HEK293T (cell line): ENCODE measurements around the gene WDR47.

Experiments used
- ARNT ChIP-seq: fragments of 450-650 bp; IDR thresholded peaks from 2 replicates; pipeline ENCODE4 v1.6.1; 2017; ENCODE audit warnings: mild to moderate bottlenecking
- CTBP1 ChIP-seq: fragments of 450-650 bp; IDR thresholded peaks from 2 replicates; pipeline ENCODE4 v1.6.1; 2016; ENCODE audit warnings: borderline replicate concordance
- FOXM1 ChIP-seq: fragments of 450-650 bp; IDR thresholded peaks from 2 replicates; pipeline ENCODE4 v1.6.1; 2017; ENCODE audit warnings: mild to moderate bottlenecking, borderline replicate concordance
- L3MBTL2 ChIP-seq: fragments of 450-650 bp; conservative IDR thresholded peaks from 2 replicates; pipeline ENCODE4 v1.6.1; 2016; ENCODE audit warnings: mild to moderate bottlenecking

DNA sequence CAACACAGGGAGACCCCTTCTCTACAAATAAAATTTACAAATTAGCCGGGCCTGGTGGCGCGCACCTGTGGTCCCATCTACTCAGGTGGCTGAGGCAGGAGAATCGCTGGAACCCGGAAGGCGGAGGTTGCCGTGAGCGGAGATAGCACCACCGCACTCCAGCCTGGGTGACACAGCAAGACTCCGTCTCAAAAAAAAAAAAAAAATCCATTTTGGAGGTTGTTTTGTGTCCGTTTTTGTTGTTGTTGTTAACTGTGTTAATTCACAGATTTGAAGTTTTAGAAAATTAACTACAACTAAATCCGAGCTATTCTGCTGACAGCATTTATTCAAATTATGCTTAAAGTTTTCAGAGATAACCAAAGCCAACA is 79.2 kb downstream of the WDR47 start:
- TF ChIP-seq CTBP1 = no peak
- no peak for TF ChIP-seq ARNT
- TF ChIP-seq FOXM1 = no peak
- no peak for TF ChIP-seq L3MBTL2
